HG03025 (cell line): ENCODE results near the gene AGRP.

Source experiments
- ATAC-seq: cut with Tn5 transposase; IDR thresholded peaks from one replicate; pipeline ENCODE4 v1.9.1; 2021; ENCODE audit warnings: mild to moderate bottlenecking, moderate library complexity; ENCODE audit not compliant: unreplicated experiment, low FRiP score

AGRP gene

GRCh38 chr16:67464565-67464964 is 18.8 kb downstream of the AGRP start:
- ATAC-seq = no peak

DNA sequence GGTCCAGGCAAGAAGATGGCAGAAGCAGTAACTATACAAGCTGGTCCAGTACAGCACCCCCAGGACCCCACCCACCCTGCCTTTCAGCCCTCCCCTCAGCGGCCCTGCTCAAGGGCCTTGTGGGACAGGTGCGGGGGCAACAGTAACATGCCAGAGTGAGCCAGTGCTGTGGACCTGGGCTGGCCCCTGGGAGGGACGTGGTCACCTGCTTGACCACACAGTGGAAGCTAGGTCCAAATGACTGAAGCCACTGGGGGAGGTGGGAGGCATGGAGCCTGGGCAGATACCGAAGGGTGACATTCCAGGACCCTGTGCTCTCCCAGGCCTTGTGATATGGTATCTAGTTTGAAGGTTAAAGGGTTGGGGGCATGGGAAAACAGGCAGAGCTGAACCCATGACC is 19.7 kb downstream of the AGRP start:
- no peak for ATAC-seq

- no peak for ATAC-seq
Measured at GRCh38 chr16:67463059-67463458, 20.3 kb downstream of the AGRP start.

- no peak for ATAC-seq
Measured at GRCh38 chr16:67462279-67462655, 21.1 kb downstream of the AGRP start.

GRCh38 chr16:67461600-67462278 is 21.6 kb downstream of the AGRP start:
- ATAC-seq = no peak

DNA sequence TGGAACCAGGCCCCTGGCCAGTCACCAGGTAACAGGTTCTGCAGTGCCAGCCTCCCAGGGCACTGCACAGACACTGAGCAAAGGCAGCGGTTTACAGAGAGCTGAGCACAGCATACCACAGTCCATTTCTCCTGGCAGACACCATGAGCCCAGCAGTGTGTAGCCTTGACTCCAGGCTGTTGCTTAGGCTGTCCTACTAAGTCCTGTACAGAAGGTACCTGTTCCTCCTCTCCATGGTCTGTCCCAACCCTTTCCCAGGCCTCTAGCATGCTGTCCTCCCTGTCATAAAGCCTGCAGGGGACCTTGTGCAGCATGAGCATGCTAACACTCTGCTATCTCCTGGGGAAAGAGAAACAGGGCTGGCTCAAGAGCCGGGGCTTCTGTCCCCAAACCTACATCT is 22.4 kb downstream of the AGRP start:
- no peak for ATAC-seq

DNA sequence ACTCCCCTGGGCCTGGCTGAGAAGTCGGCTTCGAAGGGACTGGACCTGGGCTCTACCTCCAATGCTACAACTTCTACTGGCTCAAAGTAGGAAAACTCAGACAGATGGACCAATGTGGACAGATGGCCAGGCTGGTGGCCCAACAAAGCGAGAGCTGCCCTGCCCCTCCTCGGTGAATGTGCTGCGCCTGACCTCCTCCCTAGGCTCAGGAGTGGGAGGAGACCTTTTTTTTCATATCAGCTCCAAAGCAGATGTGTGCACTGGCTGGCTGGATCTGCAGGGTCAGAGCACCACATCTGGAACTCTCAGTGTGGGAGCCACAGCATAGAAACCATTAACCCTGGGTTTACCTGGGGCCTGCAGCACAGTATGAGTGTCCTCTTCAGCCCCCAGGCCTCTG is 23.2 kb downstream of the AGRP start:
- ATAC-seq = no peak

- ATAC-seq = no peak
Measured at GRCh38 chr16:67459861-67460150, 23.5 kb downstream of the AGRP start.

GRCh38 chr16:67459066-67459860 is 24.1 kb downstream of the AGRP start:
- ATAC-seq = no peak

GRCh38 chr16:67458121-67458641 is 25.2 kb downstream of the AGRP start:
- no peak for ATAC-seq

DNA sequence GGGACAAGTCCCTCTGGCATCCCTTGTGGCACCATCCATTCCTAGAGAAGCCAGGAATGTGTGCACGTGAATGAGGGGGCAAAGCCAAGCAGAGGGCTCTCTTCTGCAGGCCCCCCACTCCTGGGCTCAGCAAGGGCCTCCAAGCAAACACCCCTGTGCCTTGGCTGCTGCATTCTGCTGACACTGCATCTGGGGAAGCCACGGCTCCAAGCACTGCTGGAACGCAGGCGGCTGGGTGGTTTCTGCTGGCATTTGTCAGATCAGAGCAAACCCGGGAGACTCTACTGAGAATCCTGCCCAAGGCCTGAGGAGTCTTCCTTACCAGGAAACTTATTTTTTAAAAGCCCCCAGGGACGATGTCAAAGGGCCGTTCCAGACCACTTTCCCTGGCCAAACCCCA is 25.7 kb downstream of the AGRP start:
- no peak for ATAC-seq

GRCh38 chr16:67456391-67457081 is 26.8 kb downstream of the AGRP start:
- no peak for ATAC-seq

- ATAC-seq = no peak
Measured at GRCh38 chr16:67454852-67455251, 28.5 kb downstream of the AGRP start.

- ATAC-seq = no peak
Measured at GRCh38 chr16:67454104-67454503, 29.2 kb downstream of the AGRP start.

- ATAC-seq = no peak
Measured at GRCh38 chr16:67451704-67452435, 31.5 kb downstream of the AGRP start.

- no peak for ATAC-seq
Measured at GRCh38 chr16:67451061-67451703, 32.2 kb downstream of the AGRP start.

DNA sequence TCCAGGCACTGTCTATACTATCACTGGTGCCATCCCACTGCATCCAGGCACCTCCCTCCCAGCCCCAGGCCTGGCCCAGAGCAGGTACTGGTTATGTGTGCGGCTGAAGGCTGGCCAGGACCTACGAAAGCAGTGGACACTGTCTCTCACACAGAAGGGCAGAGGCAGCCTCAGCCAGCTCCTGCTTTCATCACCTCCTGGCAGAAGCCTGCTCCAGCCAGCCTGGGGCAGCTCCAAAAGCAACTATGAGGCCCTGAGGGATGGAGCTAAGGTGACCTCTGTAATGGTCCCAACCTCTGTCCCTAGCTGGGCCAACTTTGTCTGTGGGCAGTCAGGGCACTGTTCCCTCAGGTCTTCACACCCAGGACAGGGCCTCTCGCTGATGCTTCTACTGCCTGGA is 33.6 kb downstream of the AGRP start:
- no peak for ATAC-seq

- no peak for ATAC-seq
Measured at GRCh38 chr16:67449336-67449735, 34.0 kb downstream of the AGRP start.

DNA sequence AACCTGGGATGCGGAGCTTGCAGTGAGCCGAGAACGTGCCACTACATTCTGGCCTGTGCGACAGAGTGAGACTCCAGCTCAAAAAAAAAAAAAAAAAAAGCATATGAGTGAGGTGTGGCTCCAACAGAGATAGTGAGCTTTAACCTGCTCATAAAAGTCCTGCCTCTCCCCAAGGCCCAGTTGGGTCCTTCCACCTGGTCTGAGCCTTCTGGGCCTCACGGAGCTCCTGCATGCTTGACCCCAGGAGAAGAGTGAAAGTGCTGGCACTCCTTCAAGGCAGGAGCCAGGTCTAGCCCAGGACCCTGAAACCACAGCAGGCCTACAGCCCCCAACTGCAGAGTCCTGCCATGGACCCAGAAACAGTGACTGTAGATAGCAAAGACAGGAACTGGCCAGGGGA is 34.8 kb downstream of the AGRP start:
- no peak for ATAC-seq

DNA sequence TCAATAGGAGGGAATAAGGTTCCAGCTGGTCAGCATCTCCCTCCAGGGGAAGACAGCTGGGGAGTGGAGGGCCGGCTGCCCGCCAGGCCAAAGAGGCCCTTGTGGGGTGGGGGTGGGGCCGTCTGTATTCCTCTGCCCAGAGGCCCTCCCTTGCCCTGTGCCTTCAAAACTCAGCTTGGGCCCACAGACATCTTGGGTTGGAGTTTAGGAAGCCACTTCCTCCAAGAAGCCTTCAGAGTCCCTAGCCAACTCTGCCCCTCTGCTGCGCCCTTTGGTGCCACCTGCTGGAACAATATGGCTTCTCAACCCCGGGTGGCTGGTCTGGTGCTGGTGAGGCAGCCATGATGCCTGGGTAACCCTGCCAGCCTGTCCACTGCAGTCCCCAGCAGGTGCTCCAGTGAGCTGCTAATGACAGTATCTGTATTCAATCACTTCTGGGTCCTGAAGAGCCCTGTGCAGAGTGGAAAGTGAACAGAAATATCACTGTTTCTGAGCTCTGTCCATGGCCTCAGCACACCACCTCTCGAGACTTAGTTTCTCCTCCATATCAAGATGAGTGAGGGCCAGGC is 35.8 kb downstream of the AGRP start:
- ATAC-seq = no peak
